Measurements from ENCODE around the gene LRP10.

The LRP10 gene

GRCh38 chr14:22918804-22919600 is 47.5 kb downstream of the LRP10 start, which contains the start of gene RBM23:
RBM23 (minus strand) TSS chr14:22919149.
- TF ChIP-seq, protein P1, sequence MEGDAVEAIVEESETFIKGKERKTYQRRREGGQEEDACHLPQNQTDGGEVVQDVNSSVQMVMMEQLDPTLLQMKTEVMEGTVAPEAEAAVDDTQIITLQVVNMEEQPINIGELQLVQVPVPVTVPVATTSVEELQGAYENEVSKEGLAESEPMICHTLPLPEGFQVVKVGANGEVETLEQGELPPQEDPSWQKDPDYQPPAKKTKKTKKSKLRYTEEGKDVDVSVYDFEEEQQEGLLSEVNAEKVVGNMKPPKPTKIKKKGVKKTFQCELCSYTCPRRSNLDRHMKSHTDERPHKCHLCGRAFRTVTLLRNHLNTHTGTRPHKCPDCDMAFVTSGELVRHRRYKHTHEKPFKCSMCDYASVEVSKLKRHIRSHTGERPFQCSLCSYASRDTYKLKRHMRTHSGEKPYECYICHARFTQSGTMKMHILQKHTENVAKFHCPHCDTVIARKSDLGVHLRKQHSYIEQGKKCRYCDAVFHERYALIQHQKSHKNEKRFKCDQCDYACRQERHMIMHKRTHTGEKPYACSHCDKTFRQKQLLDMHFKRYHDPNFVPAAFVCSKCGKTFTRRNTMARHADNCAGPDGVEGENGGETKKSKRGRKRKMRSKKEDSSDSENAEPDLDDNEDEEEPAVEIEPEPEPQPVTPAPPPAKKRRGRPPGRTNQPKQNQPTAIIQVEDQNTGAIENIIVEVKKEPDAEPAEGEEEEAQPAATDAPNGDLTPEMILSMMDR (IDR thresholded peaks at IDR 0.05; ENCODE audit: insufficient read depth, missing control alignments), result no peak
- FAIRE-seq (no peak), DNase-seq (ENCODE audit: insufficient read length, low spot score) (peak; percentile 82)

DNA sequence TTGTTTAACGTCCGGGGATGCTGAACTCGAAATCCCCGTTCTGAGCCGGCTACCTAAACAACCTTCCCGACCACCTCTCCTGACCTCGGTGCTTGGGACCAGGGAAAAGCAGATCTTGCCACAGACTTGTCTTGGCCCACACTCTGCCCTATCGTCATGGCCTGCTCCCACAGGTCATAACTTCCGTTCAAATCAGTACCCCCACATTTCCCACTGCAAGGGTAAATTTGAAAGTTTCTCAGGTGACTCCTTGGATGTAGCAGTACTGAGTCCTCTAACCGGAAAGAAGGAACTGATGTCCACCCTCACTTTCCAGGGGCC is 48.0 kb downstream of the LRP10 start:
- DNase-seq (ENCODE audit: insufficient read length, low spot score) (no peak), FAIRE-seq (no peak)
- TF ChIP-seq, protein P1 (IDR thresholded peaks at IDR 0.05; ENCODE audit: insufficient read depth, missing control alignments), result no peak

DNA sequence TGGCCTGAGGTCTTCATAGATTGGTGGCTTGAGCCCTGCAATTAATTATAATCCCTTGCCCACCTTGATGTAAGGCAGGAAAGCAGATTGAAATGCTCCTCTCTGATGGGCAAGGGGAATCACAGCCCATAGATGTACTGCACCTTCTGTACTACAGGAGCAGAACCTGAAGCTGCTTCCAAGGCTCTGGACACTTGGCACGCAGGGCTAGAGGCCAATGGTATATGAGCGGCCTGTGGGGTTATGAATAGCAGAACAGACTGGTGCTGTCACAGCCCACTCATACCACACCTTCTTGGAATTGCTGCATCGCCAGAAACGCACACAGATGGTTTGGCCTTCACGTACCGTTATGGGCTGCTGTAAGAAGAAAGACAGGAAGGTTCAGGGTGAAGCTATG is 49.2 kb downstream of the LRP10 start:
- no peak for DNase-seq (ENCODE audit: insufficient read length, low spot score)
- FAIRE-seq, result no peak
- TF ChIP-seq, protein P1 (IDR thresholded peaks at IDR 0.05; ENCODE audit: insufficient read depth, missing control alignments), result no peak

GRCh38 chr14:22922294-22922693 is 50.8 kb downstream of the LRP10 start:
- FAIRE-seq, result no peak
- TF ChIP-seq, protein P1 (IDR thresholded peaks at IDR 0.05; ENCODE audit: insufficient read depth, missing control alignments), result no peak
- no peak for DNase-seq (ENCODE audit: insufficient read length, low spot score)

- FAIRE-seq, result no peak
Observed at GRCh38 chr14:22923746-22924145, 52.2 kb downstream of the LRP10 start.

GRCh38 chr14:22925513-22925912 is 54.0 kb downstream of the LRP10 start:
- DNase-seq (ENCODE audit: insufficient read length, low spot score) (no peak), FAIRE-seq (no peak)
- TF ChIP-seq, protein P1 (IDR thresholded peaks at IDR 0.05; ENCODE audit: insufficient read depth, missing control alignments), result no peak

More at GRCh38 chr14:22923746-22924145, 52.2 kb downstream of the LRP10 start:
- DNase-seq (ENCODE audit: insufficient read length, low spot score), result no peak
- TF ChIP-seq, protein P1 (IDR thresholded peaks at IDR 0.05; ENCODE audit: insufficient read depth, missing control alignments), result no peak

- DNase-seq (ENCODE audit: insufficient read length, low spot score) (no peak), FAIRE-seq (no peak)
- TF ChIP-seq, protein P1 (IDR thresholded peaks at IDR 0.05; ENCODE audit: insufficient read depth, missing control alignments), result no peak
Observed at GRCh38 chr14:22926316-22926715, 54.8 kb downstream of the LRP10 start.

Data from D721Med (cell line).